HG03064 (cell line): Measurements from ENCODE around the gene SGTA.

Source experiments
- ATAC-seq: cut with Tn5 transposase; IDR thresholded peaks from one replicate; pipeline ENCODE4 v1.9.1; 2021; ENCODE audit warnings: low read depth; ENCODE audit not compliant: unreplicated experiment

SGTA gene

DNA sequence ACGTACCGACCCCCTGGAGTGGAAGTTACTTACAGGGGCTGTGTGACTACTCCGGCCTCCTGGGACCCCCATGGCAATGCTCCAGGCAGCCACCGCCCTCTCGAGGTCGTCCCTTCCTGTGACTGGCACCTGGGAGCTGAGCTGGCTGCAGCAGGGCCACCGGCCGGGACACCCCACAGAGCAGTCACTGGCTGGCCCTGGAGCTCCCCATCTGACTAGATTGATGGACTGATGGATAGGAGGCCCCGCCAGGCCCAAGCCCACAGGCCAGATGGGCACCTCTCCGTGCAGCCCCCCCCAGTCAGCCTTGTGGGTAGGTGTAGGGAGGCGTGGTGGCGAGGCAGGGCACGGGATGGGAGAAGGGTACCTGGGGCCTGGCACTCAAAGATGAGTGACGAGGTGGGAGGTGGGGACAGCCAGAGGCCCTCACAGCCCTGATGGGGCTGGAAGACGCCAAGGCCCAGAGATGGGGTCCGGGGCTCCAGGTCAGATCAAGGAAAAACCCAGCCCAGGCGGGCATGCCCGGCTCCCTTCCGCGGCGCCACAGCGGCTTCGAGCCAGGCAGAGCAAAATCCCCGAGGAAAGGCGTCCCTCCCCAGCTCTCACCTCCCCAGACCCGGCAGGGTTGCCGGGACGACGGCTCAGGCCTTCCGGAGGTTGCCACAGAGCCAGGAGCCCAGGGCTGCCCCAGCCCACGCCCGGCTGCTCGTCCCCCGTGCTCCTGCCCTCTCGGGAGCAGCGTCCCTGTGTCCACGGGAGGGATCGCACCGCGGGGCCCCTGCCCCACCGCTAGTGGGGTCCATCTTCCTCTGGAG is 51.7 kb downstream of the SGTA start:
- no peak for ATAC-seq

DNA sequence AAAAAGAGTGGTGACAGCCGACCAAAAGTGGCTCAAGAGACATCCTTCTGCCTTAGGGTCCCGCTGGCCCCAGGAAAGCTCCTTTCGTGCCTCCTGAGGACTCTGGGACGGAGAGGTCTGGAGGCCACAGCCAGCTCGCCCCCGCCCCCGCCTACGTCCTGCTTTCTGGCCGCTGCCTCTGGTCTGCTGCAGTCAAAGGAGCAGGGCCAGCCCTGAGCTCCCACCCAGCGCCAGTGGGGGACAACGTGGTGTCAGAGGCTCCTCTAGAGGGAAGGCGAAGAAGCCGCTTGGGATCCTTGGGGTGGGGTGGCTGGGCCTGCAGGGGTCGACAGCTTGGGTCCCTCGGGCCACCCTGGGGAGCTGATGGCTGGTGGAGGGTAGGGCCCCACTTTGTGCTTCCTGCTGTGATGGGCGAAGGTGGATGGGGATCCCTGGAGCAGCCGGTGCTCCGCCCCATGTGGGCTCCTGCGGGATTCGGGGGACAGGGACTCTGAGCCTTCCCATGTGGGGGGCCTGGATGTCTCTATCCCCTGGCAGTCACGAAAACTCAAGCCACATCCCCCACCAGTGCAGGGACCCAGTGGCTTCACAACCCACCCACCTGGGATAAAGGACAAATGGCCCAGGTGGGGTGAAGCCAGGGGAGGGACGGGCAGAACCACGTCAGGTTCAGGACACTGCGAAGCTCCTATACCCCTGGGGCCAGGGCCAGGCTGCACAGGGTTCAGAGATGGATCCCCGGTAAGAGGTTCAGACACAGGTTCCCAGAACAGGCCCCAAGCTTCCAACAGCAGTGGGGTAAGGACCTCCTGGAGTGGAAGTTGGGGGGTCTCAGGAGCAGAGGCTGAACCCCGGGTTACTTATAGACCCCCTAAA is 52.9 kb downstream of the SGTA start:
- no peak for ATAC-seq

- ATAC-seq, result no peak
These were observed 54.2 kb downstream of the SGTA start for GRCh38 chr19:2728783-2729387.

DNA sequence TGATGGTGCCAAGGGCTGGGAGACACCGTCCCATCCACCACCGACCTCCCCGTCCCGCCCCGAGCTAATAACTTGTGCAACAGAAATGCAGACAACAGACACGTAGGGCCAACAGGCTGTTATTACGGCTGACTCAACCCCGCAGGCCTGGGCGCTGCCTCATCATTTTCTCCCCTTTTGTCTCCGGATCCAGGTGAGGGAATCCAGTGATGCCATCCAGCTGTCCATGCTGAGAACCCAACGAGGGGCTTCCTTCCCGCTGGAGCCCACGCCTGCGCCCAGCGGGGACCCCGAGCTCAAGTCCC is 55.5 kb downstream of the SGTA start:
- no peak for ATAC-seq

- ATAC-seq, result no peak
These were observed 56.0 kb downstream of the SGTA start for GRCh38 chr19:2726904-2727639.

GRCh38 chr19:2726160-2726855 is 56.8 kb downstream of the SGTA start:
- no peak for ATAC-seq

DNA sequence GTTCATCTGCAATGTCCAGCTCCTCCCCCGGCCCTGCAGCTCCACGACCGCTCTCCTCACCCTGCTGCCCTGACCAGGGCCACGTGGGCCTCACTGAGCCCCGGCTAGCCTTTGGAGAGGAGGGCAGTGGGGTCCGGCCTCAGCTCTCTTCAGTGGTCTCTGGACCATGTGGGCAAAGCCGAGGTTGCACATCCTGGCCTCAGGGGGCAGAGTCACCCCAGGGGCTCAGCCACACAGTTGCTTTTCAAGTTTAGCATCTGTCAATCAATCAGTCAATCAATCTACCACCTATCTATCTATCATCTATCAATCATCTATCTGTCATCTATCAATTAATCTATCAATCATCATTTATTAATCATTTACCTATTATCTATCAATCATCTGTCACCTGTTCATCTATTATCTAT is 58.9 kb downstream of the SGTA start:
- ATAC-seq, result no peak

- no peak for ATAC-seq
These were observed 59.3 kb downstream of the SGTA start for GRCh38 chr19:2723747-2724146.

- ATAC-seq, result no peak
These were observed 59.7 kb downstream of the SGTA start for GRCh38 chr19:2723345-2723715.

GRCh38 chr19:2722541-2723344 is 60.3 kb downstream of the SGTA start:
- ATAC-seq, result no peak

DNA sequence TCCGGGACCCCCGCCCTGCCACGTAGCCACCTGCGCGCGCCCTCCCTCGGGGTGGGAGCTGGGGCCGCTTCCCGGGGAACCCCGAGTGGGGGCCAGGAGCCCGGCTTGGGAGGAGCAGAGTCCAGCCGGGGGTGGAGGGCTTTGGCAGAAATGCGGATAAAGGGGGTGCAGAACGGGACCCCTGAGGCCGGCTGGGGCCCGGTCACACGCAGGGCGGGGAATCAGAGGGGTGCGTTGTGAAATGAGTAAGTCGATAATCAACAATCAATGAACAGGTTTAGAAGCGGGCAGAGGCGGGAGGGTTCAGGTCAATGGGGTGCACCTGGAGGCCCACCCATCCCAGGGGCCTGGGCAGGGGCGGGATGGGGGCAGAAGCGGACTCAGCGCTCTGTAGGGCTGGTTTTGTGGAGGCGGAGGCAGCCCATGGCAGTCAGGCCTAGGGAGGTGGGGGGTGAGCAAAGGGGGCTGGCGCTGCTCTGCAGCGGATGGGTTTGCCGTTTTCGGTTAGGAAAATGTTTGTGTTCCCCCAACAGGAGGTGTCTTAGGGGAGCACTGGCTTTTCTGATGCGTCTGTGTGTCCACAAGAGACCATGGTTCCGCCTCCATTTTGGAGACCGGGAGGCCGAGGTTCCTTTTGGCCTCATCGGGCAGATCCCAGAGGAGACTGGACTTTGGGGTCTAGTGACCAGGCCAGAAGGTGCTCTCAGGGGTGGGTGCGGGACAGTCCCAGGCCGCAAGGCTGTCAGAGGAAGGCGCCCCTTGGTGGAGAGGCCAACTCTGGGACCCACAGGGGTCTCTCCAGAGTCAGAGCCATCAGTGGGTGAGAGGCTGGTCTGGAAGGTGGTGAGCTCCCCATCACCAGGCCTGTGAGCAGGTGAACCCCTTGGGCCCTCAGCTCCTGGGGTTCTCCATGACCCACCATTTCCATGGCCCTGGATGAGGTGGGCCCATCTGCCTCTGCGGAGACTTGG is 61.2 kb downstream of the SGTA start:
- no peak for ATAC-seq

GRCh38 chr19:2720777-2721569 is 62.1 kb downstream of the SGTA start, which contains the start of gene DIRAS1:
Gene DIRAS1 (minus strand): TSS chr19:2721372. CDS start chr19:2717806, 3,566 bp downstream.
- ATAC-seq, result no peak

GRCh38 chr19:2719920-2720776 is 62.9 kb downstream of the SGTA start:
- ATAC-seq, result no peak

GRCh38 chr19:2719232-2719735 is 63.8 kb downstream of the SGTA start:
- ATAC-seq, result no peak

GRCh38 chr19:2717638-2718541 is 65.2 kb downstream of the SGTA start:
- no peak for ATAC-seq
